OCI-LY3 (cell line): Measurements from ENCODE around the gene FSCN2.

Source experiments
- H2AFZ ChIP-seq: fragments of 200-600, 300-600 bp; shearing (Covaris generic); 2 replicates; pipeline ENCODE4 v1.6.0; 2014; ENCODE audit warnings: antibody characterized with exemption, low read depth, low read length
- H3K27ac ChIP-seq: fragments of 200-600, 300-600 bp; sonication (generic); 2 replicates; pipeline ENCODE4 v1.5.1; 2014; ENCODE audit warnings: mild to moderate bottlenecking, low read length, moderate library complexity, mixed read lengths
- H3K27me3 ChIP-seq: fragments of 200-600, 300-600 bp; sonication (generic); 2 replicates; pipeline ENCODE4 v1.6.1; 2014; ENCODE audit warnings: low read depth, low read length, mixed read lengths
- H3K36me3 ChIP-seq: fragments of 200-600, 300-600 bp; sonication (generic); replicated peaks from 2 replicates; pipeline ENCODE3; 2014; ENCODE audit warnings: low read depth, low read length, mixed read lengths
- H3K4me1 ChIP-seq: fragments of 300-600, 200-600 bp; sonication (generic); 2 replicates; pipeline ENCODE4 v1.6.1; 2014; ENCODE audit warnings: low read length, mixed read lengths
- H3K4me2 ChIP-seq: fragments of 200-600, 300-600 bp; sonication (generic); 2 replicates; pipeline ENCODE4 v1.6.1; 2014; ENCODE audit warnings: low read length, mixed read lengths
- H3K4me3 ChIP-seq: fragments of 300-600, 200-600 bp; sonication (generic); 2 replicates; pipeline ENCODE4 v1.5.1; 2014; ENCODE audit warnings: antibody characterized with exemption, mild to moderate bottlenecking, low read length, moderate library complexity
- H3K79me2 ChIP-seq: fragments of 300-600, 200-600 bp; shearing (Covaris generic); 2 replicates; pipeline ENCODE4 v1.6.1; 2014; ENCODE audit warnings: mild to moderate bottlenecking, low read length, mixed read lengths
- H3K9ac ChIP-seq: fragments of 300-600, 200-600 bp; shearing (Covaris generic); 2 replicates; pipeline ENCODE4 v1.6.0; 2014; ENCODE audit warnings: mild to moderate bottlenecking, low read length, moderate library complexity
- H3K9me3 ChIP-seq: fragments of 200-600, 300-600 bp; shearing (Covaris generic); 2 replicates; pipeline ENCODE4 v1.6.1; 2014; ENCODE audit warnings: low read length, mixed read lengths; ENCODE audit not compliant: insufficient read depth
- H4K20me1 ChIP-seq: fragments of 200-600, 300-600 bp; sonication (generic); 2 replicates; pipeline ENCODE4 v1.6.1; 2016; ENCODE audit warnings: low read length, mixed read lengths; ENCODE audit not compliant: insufficient read depth
- CTCF ChIP-seq: fragments of 200-600, 300-600 bp; sonication (generic); IDR thresholded peaks from 2 replicates; pipeline ENCODE4 v1.5.1; 2014; ENCODE audit warnings: antibody characterized with exemption, low read length, low read depth
- EZH2phosphoT487 ChIP-seq: fragments of 200-600 bp; shearing (Covaris generic); IDR thresholded peaks from 2 replicates; pipeline ENCODE4 v1.6.1; 2018; ENCODE audit warnings: antibody characterized with exemption, mixed run types, low read depth

The FSCN2 gene

DNA sequence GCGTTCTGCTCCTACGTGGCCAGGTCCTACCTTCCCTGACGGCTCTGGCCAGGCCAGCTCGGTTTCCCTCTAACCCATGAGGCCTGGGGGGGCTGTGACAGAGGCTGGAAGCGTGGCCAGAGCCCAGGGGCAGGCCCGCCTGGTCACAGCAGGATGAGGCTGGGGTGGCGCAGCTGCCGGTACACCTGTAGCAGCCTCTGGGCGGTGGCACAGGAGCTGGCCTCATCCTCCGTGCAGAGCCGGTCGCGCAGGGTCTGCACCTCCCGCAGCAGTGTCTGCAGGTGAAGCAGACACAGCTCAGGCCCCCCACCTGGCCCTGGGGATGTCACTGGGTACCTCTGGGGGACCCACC lies 12.5 kb downstream of the FSCN2 start:
- Histone ChIP-seq H4K20me1 (no peaks in the 10 kb centered on the region), H3K9me3 (no peaks in the 10 kb centered on the region), H3K4me2 (no peak overlapping the region), H2AFZ (no peak overlapping the region), H3K27ac (no peak overlapping the region), H3K36me3 (no peaks in the 10 kb centered on the region), H3K9ac (no peak overlapping the region), H3K4me3 (no peak overlapping the region), H3K27me3 (no peaks in the 10 kb centered on the region), H3K4me1 (no peaks in the 10 kb centered on the region), H3K79me2 (no peaks in the 10 kb centered on the region)
- TF ChIP-seq CTCF (no peak), EZH2phosphoT487 (no peak)

DNA sequence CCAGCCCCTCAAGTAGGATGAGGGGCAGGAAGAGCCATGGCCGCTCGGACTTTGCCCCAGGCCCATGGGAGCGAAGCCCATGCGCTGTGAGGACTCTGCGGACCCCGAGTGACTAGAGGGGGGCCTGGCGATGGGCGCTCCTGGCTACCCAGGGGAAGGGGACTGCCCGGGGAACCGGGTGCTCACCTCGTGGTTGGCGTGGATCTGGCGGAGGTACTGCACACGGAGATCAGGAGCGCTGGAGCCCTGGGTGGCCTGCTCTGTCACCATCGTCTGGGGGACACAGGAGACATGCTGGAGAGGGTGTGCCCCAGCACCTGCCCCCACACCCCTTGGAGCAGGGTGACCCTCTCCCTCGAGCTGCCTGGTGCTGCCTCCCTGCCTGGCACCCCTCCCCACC lies 12.9 kb downstream of the FSCN2 start:
- no peaks in the 10 kb centered on the region for H3K27me3 ChIP-seq
- no peak overlapping the region for H3K27ac ChIP-seq
- no peak for TF ChIP-seq EZH2phosphoT487
- TF ChIP-seq CTCF = no peak
- no peak overlapping the region for H3K4me3 ChIP-seq
- H3K36me3 ChIP-seq = no peaks in the 10 kb centered on the region
- no peak overlapping the region for H2AFZ ChIP-seq
- no peaks in the 10 kb centered on the region for H3K9me3 ChIP-seq
- no peaks in the 10 kb centered on the region for H4K20me1 ChIP-seq
- no peak overlapping the region for H3K9ac ChIP-seq
- no peak overlapping the region for H3K4me2 ChIP-seq
- no peaks in the 10 kb centered on the region for H3K4me1 ChIP-seq
- no peaks in the 10 kb centered on the region for H3K79me2 ChIP-seq

- H3K9ac ChIP-seq = no peak overlapping the region
- H3K79me2 ChIP-seq = no peaks in the 10 kb centered on the region
- no peaks in the 10 kb centered on the region for H3K36me3 ChIP-seq
- TF ChIP-seq EZH2phosphoT487 = no peak
- no peak for TF ChIP-seq CTCF
- no peaks in the 10 kb centered on the region for H3K9me3 ChIP-seq
- no peak overlapping the region for H3K4me2 ChIP-seq
- H3K4me1 ChIP-seq = no peaks in the 10 kb centered on the region
- H4K20me1 ChIP-seq = no peaks in the 10 kb centered on the region
- no peak overlapping the region for H3K27ac ChIP-seq
- no peak overlapping the region for H3K4me3 ChIP-seq
- H2AFZ ChIP-seq = no peak overlapping the region
- no peaks in the 10 kb centered on the region for H3K27me3 ChIP-seq
Measured at GRCh38 chr17:81542431-81543338, 14.5 kb downstream of the FSCN2 start.

GRCh38 chr17:81543339-81543675 lies 15.1 kb downstream of the FSCN2 start:
- Histone ChIP-seq H3K9ac (no peak overlapping the region), H3K36me3 (no peaks in the 10 kb centered on the region), H4K20me1 (no peaks in the 10 kb centered on the region), H2AFZ (no peak overlapping the region), H3K27ac (no peak overlapping the region), H3K9me3 (no peaks in the 10 kb centered on the region), H3K27me3 (no peaks in the 10 kb centered on the region), H3K79me2 (no peaks in the 10 kb centered on the region), H3K4me1 (no peaks in the 10 kb centered on the region), H3K4me2 (no peak overlapping the region), H3K4me3 (no peak overlapping the region)
- TF ChIP-seq EZH2phosphoT487 (no peak), CTCF (no peak)
